ENCODE measurements around the gene RNLS.
"Not testable (repeated sequence)": the region's sequence is repeated elsewhere in the genome, so short reads cannot be mapped to it uniquely, and the experiment has no call there.

RNLS gene

DNA sequence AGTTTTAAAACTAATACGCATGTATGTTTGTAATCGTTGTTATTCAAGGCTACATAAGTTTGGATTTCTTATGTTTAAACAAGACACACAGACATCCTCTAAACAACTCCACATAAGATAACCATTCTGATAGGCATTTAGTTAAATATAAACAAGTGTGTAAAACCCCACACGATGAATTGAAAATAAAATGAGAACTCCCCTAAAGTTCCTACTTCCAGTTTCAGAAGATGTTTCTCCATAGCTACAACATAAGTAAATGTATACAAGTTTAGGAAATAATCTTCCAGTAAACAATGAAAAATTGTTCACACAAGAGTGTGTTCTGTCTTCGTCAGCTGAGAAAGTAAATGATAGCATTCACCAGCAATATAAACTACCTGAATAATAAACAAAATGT lies 246.8 kb downstream of the RNLS start:
- DNase-seq: no peak

DNA sequence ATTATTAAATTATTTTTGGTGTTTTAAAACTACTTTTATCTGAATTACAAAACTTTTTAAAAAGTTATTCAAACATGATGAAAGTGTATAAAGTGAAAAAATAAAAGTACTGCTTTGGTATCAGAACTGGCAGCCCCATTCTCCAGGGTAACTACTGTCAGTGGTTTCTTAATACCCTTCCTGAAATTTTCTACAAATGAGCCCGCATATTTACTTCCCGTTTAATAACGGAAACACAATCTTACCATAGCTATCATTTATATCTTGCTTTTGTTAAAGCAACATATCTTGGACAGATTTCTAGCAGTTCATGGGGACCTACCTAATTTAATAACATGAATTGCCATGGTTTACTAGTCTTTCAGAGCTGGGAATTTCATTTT lies 249.9 kb downstream of the RNLS start:
- DNase-seq: no peak

DNA sequence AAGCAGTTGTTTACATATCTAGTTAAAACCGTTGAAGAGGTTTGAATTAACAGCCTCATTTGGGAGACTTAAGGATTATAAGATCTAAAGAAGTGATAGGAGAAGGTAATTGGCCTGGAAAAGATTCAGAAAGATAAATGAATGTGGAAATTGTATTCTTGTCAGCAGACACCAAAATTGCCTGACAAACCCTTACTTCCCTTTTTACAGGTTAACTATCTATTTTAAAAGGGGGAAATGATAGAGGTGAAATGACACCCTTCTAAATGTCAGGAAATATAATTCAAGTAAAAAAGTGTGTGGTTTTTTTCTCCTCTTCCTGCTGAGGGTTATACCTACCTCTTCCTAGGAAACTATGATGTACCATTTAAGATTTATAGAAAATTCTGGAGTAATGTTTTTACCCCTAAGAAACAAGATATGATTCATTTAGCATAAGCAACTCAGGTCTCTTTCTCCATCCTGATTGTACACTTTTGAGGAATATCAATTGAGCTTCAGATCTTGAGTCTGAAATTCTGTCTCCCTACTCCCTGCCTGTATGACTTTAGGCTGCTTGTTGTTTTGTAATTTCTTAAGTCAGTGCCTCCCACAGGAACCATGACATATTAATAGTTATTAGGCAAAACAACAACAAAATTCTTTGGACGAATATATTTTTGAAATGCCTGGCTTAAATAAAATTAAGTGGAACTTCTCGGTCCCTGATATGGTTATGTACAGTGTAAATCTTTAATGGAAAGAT lies 250.4 kb downstream of the RNLS start:
- no peak for DNase-seq

DNA sequence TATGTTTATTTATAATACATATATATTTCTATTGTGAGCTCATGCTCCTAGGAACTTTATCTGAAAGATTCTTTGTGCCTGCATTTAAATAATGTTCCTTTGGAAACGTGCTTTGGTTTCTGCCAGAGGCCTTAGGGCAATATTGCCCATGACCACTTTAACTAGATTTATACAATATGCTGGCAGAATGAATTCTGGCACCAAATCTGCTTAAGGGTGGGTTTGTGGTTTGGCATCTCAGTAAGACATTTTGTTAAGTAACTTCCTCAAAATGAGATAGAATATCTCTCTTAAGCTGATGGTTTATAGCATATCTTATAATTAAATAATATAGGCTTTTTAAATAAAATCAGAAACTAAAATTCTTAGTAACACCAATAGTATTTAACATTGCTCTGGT lies 252.9 kb downstream of the RNLS start:
- no peak for DNase-seq

DNA sequence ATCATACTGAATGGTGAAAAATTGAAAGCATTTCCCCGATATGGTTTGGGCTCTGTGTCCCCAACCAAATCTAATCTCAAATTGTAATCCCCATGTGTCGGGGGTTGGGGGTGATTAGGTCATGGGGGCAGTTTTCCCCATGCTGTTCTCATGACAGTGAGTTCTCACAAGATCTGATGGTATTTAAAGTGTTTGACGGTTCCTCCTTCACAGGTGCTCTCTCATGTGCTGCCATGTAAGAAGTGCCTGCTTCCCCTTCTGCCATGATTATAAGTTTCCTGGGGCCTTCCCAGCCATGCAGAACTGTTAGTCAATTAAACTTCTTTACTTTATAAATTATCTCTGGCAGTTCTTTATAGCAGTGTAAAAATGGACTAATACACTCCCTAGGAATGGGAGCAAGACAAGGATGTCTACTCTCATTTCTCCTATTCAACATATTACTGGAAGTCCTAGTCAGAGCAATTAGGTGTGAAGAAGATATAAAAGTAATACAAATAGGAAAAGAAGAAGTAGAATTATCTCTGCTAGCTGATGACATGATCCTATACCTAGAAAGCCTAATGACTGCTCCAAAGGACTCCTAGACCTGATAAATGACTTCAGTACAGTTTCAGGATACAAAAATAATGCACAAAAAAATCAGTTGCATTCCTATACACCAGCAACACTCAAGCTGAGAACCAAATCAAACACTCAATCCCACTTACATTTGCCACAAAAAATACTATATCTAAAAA lies 260.6 kb downstream of the RNLS start:
- no peak for DNase-seq

DNA sequence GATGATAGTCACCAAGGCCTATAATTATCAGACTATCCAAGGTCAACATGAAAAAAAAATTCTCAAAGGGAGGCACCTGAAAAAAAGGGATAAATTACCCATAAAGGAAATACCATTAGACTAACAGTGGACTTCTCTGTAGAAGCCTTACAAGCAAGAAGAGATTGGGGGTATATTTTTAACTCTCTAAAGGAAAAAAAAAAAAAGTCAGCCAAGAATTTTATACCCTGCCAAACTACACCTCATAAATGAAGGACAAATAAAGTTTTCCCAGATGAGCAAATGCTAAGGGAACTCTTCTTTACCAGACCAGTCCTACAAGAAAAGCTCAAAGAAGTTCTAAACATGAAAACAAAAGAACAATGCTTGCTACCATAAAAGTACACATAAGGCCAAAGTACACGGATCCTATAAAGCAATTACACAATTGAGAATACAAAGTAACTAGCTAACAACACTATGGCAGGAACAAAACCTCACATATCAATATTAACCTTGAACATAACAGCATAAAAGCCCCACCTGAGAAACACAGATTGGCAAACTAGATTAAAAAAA lies 263.1 kb downstream of the RNLS start:
- no peak for DNase-seq

DNA sequence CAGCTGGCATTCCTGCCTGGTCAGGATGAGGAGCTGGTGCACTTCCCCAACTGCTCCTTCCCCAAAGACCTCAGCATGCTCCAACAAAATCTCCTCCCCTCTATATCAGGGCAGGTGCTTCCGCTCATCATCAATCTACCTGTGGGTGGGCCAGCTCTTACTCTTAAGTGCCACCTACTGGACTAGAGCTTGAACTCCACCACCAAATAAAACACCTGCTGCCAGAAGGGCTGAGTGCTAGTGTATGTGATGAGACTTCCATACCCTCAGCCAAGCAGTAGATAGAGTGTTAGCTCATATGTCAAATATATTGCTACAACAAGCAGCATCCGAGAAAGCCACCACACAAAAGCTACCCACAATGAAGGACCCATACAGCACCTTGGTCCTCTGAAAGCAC lies 264.3 kb downstream of the RNLS start:
- DNase-seq: no peak

DNA sequence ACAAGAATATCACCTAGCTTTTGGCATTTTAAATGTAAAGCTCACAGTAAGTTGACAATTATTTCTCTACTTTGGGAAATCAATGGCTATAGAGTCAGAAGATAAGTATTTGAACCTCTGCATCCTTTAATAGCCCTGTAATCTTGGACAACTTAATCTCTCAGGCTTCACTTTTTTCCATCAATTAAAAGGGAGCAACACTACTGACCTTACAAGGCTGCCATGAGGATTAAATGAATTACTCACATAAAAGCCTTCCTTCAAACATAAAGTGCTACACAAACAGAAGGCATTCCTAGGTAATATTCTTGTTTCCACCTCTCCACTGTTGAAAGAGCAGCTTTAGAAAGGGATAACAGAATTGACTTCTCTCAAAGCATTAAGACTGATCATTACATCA lies 266.0 kb downstream of the RNLS start:
- no peak for DNase-seq

DNA sequence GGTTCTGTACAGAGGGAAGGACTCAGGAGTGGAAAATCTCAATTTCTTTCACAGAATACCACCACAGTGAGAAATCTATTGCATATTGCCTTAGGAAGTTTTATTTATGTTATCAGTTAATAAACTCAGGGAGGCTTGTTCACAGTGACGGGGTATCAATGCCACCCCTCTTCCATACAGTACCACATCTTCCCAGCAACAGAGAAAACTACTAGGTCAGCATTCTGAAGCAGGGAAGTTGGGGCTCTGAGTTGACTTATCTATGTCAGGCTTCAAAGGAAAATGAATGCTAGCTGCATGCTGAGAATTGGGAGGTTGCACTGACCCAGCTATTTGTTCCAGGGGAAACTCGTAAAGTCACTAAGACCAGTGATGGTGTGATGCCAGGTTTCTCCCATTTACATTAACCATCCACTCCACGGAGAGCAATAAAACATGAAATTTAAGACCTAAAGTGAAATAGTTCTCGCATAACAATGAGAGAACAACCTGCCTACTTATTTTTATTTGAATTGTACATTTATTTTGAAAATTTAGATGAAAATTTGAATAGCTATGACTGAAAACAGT lies 266.7 kb downstream of the RNLS start:
- no peak for DNase-seq

DNA sequence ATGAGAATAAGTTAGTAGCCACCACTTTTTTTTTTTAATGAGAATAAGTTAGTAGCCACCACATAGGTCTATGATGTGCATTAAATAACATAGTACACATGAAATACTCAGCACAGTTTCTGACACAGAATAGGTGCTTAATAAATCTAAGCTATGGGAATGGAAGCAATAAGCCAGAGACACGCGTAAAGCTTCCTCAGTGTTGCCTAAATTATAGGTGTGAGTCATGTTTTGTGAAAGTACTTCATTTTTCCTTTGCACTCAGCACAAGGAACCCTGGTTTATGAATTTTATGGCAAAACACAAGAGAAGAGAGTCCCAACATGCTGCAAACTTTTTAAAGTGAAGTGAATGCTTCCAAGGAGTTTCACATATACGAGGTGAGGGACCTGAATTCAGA lies 267.4 kb downstream of the RNLS start:
- DNase-seq: no peak

DNA sequence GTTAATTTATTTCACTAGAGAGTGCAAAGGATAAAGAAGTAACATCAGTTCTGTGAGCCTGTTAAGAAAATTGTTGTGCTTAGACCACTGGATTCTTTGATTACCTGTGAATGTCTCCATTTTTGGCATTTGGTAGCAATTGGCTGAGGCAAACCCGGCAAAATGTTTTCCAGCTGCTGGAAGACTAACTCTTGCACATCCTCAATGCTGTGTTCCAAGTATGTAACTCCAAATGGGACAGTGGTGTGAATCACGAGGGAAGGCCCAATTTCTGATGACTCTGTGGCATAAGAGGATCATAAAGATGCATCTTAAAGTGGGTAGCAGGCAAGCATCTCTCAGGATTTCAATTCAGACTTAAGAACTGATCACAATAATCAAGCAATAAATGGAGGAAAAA lies 268.8 kb downstream of the RNLS start:
- no peak for DNase-seq

DNA sequence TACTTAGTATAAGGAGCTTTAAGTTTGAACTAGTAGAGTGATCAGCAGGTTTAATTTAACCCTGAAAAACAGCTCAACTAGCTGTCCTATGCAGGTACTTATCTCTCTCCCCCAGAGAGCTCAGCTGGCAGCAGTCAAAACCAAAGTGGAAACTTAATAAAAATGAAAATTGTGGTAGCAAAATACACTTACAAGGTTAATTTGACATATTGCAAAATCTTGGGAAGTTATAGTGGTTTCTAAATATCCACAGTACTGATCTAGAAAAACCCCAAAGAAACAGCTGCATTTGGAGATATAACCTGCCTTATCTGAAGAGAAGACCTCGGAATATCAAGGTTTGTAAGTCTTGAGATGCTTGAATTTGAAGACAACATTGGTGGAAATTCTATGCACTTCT lies 269.2 kb downstream of the RNLS start:
- DNase-seq: no peak

DNA sequence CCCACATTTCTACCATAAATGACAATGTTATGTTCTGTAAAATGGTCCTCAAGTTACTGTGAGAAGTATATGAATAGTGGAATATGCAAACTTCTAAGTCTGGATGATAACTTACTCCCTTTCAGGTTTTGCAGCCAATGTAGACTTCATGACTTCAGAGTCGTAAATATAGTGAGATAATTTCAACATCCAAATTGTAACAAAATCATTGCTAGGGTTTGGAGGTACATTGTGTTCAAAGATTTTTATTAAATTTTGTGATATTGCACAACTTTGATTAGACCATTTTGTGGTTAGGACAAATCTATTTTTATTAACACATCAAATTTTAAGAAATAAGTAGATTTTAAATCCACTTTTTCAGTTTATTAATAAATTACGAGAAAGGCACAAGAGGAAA lies 270.3 kb downstream of the RNLS start:
- no peak for DNase-seq

DNA sequence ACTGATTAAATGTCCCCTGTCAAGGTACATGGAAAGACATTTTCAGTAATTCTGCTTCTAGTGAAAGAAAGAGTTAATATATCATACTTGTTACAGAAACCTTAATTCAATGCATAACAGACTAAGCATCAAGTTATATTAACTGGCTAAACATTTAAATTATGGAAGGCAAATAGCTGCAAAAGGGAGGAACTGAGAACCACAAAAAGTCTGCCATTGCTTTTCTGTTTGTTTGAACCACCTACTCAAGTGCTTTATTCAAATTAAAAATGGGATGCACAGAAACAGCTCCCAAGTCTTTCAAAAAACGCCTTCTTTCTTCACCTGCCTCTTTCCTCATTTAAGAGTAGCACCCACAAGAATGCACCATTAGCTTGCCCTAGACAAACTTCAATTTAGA lies 271.9 kb downstream of the RNLS start:
- DNase-seq: no peak

DNA sequence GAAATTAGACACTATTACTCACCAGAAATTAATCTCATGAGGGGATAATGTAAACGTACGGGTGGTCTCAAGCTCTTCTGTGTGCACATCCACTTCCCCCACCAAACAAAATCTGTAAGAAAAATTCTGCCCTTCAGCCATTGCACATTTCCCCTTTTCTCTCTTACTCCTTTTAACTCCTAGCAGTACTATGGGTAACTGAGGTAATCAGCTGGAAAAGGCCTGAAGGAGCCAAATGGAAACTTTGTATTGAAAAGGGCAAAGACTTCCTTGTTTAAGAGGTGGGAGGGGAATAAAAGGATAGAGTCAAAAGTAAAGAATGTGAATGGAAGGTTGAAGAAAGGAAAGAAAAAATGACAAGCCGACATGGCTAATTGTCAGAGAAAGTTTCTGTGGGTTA lies 273.8 kb downstream of the RNLS start:
- DNase-seq: no peak

DNA sequence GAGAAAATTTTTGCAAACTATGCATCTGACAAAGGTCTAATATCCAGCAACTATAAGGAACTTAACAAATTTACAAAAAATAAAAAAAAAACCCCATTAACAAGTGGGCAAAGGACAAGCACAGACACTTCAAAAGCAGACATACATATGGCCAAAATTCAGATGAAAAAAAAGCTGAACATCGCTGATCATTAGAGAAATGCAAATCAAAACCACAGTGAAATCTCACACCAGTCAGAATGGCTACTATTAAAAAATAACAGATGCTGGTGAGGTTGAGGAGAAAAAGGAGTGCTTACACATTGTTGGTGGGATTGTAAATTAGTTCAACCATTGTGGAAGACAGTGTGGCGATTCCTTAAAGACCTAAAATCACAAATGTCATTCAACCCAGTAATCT lies 274.8 kb downstream of the RNLS start:
- DNase-seq: not testable (repeated sequence)

DNA sequence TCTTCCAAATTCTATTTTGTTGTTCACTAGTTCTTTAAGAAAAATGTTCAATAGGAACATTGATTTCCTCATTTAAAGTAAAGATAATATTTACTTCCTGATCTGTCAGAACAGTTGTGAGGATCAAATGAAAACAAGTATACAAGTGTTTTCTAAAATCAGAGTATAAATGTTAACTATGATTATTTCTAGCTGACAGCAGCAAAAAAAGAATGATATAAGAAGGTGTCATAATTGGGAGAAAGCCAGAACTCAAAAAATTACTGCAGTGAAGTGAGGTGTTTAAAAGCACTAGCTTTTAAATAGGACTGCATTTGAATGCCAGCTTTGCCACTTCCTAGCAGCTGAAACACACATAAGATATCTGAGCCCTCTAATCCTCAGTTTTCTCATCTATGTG lies 283.3 kb downstream of the RNLS start:
- no peak for DNase-seq

DNA sequence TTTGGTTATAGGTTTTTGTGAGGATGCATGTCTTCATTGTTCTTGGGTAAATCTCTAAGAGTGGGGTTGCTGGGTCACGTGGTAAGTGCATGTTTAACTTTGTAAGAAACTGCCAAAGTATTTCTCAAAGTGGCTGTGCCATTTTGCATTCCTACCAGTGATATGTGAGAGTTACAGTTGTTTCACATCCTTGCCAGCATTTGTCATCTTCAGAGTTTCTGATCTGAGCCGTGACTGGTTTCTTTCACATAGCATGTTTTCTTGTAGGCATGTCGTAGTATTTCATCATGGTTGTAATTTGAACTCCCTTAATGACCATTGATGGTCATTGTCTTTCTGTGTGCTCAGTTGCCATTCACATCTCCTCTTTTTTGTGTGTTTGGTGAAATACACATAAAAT lies 286.0 kb downstream of the RNLS start:
- no peak for DNase-seq

DNA sequence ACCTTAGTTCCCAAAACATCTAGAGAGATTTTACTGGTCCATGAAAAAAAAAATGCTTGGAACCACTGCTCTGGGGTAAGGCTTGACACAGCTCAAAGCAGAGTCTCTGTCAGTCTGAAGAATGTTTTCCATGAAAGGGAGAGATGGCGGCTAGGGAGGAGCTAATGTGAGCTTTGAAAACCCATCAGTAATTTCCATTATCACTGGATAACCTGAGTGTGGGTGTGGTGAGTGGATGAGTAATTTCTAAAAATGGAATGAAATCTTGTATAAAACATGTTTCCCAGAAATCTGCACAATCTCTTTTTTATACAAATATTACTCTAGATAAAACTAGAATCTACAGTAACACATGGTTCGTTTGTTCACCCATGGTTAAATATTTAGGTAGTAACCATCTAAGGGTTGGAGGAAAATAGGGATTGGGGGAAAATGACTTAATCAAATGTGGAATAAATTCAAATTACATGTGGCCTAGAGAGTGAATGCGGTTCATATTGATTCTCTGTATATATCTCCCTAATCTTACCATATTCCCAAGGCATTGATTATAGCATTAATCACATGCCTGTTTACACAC lies 289.4 kb downstream of the RNLS start:
- no peak for DNase-seq

DNA sequence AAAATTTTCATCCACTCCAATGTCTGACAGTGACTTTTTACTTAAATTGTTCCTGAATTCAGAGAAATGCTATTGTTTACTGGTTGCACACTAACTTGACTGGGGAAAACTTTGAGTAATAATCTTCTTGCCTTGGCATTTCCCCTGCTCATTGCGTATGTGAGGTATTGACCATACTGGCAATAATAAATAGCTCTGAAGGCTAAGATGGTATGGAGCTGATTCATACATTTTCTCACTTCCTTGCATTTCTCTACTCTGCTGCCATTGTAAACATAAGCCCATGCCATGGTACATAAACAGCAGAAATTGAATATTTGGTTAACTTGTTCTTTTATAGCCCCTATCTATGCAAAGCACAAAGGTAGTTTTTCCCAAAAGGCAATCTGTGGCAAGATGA lies 290.0 kb downstream of the RNLS start:
- DNase-seq: peak; percentile 26

DNA sequence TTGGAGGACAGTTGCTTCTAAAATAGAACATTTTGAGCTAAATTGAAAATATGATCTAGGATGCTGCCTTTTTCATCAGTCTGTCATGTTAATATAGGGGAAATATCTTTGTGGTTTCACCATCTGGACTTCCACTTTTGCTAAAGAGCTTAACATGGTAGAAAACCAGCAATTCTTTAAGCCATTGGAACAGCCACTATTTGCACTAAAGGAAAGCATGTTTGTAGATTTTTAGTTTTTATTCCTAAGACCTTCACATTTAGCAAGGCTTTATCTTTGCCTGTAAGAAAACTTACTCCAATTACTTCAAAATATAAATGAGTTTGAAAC lies 291.0 kb downstream of the RNLS start:
- no peak for DNase-seq

DNA sequence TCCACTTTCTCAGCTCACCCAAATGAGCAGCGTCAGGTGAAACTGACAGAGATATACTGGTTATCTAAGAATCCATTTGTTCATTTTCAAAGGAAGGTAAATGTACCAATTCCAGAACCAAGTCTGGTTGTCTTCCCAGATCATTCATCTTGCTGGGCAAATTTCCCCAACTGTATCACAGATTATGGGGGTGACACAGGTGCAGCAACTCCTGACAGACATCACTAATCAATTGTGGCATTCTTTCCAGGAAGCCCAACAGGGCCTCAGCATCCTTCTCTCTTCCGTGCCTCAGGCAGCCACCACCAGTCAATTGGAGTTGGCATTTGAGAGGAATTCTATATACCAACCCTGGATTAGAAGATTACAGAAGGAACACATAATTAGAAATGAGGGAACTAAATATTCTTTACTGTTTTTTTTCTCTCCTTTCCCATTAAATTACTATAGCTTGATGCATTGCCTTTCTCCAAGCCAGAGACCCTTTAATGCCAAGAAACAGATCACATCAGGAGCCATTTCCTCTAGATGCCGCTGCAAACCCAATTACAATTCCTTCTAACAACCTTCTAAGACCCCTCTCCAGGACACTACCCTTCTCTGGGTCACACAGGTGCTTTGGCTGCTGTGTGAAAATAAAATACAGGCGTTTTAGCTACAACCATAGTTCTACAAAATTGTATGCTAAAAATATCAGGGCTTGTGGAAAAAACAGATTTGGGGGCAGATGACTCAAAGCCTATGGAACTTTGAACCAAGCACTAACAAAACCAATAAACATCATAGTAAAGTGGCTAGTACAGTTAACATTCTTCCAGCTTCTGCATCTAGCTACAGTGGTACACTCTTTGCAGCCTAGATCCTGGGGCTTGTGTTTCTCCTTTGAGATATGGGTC lies 291.6 kb downstream of the RNLS start:
- DNase-seq: no peak

DNA sequence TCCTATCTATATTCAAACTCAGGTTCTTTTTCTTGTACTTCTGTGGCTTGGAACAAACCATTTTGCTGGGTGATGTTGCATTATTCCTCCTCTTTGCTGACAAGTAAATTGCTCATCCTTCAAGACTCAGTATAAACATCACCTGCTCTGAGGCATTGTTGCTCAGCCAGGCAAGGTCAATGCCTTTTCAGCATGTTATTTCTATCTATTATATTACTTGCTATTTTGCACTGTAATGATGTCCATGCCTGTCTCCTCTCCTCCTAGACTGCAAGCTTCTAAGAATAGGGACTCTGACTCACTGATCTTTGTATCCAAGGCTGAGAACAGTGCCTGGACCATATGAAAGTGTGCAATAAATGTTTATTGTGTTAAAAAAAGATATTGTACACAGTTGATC lies 293.8 kb downstream of the RNLS start:
- no peak for DNase-seq
